ENCODE results near the gene ZNF281.
"Not testable (repeated sequence)": the region's sequence is repeated elsewhere in the genome, so short reads cannot be mapped to it uniquely, and the experiment has no call there.

ZNF281 gene

GRCh38 chr1:200415789-200416593 is 6.2 kb upstream of the ZNF281 start:
- peaks cover 8% of the 10 kb centered on the region for H3F3A ChIP-seq (ENCODE audit: control insufficient read depth, insufficient read depth)
- H3K4me1 ChIP-seq (ENCODE audit: control insufficient read depth, low read length), result peaks cover 4% of the 10 kb centered on the region
- H3K4me3 ChIP-seq (ENCODE audit: low read length), result no peak overlapping the region
- no peaks in the 10 kb centered on the region for H3K9me3 ChIP-seq (ENCODE audit: control insufficient read depth, insufficient read depth, low read length)
- H3K79me2 ChIP-seq (ENCODE audit: control insufficient read depth, low read length), result no peaks in the 10 kb centered on the region
- no peaks in the 10 kb centered on the region for H3K36me3 ChIP-seq (ENCODE audit: control insufficient read depth, low read length)
- 0 out of 2 replicates have a peak, but pooled peaks cover 2% of the 10 kb centered on the region for H3K27me3 ChIP-seq (ENCODE audit: control insufficient read depth, low read length)
- H3K27ac ChIP-seq (ENCODE audit: low read depth, low read length), result no peak overlapping the region
- no peaks in the 10 kb centered on the region for H3K9me2 ChIP-seq (replicated peaks; ENCODE audit: control insufficient read depth, low read length)
- H3K4me2 ChIP-seq (ENCODE audit: low read length), result no peak overlapping the region
- H4K20me1 ChIP-seq (ENCODE audit: control insufficient read depth, insufficient read depth, low read depth, low read length), result no peaks in the 10 kb centered on the region
- TF ChIP-seq EZH2phosphoT487 (IDR thresholded peaks at IDR 0.05; ENCODE audit: borderline replicate concordance, low read length), result no peak
- TF ChIP-seq CTCF (IDR thresholded peaks at IDR 0.05; ENCODE audit: low read depth, low read length, poor library complexity, severe bottlenecking), result no peak

DNA sequence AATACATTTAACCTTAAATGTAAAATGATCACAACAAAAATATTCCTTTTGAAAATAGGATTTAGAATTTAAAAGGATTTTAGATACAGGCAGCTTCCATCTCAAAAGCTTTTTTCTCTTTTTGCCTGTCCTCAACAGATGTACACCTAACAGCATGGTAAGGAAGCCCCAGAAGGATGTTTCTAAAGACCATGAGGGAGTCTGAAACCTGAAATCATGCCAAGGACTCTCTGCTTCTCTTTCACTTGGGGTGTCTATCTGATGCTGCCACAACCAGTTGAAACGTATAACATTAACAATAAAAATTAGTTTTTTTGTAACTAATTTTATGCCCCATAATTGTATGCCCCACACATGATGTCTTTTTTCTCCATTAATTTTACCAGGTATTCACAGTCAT is 5.4 kb upstream of the ZNF281 start:
- no peak overlapping the region for H3K4me3 ChIP-seq (ENCODE audit: low read length)

DNA sequence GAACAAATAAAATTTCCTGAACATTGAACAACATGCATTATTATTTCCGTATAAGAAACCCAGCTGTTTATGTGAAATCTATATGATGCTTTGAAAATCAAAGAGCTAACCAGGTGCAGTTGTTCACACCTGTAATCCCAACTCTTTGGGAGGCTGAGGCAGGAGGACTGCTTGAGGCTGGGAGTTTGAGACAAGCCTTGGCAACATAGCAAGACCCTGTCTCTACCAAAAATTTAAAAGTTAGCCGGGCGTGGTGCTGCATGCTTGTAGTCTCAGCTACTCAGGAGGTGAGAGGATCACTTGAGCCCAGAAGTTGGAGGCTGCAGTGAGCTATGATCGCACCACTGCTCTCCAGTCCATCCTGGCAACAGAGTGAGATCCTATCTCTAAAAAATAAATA is 4.8 kb upstream of the ZNF281 start:
- Histone ChIP-seq H3K4me1 (ENCODE audit: control insufficient read depth, low read length) (peaks cover 9% of the 10 kb centered on the region), H3K79me2 (ENCODE audit: control insufficient read depth, low read length) (peaks cover 2% of the 10 kb centered on the region)
- TF ChIP-seq EZH2phosphoT487 (IDR thresholded peaks at IDR 0.05; ENCODE audit: borderline replicate concordance, low read length), result no peak
- no peak for TF ChIP-seq CTCF (IDR thresholded peaks at IDR 0.05; ENCODE audit: low read depth, low read length, poor library complexity, severe bottlenecking)

More for the DNA sequence above, 5.4 kb upstream of the ZNF281 start:
- Histone ChIP-seq H3K79me2 (ENCODE audit: control insufficient read depth, low read length) (no peaks in the 10 kb centered on the region), H3K4me2 (ENCODE audit: low read length) (no peak overlapping the region), H3K4me1 (ENCODE audit: control insufficient read depth, low read length) (peaks cover 9% of the 10 kb centered on the region), H3K27me3 (ENCODE audit: control insufficient read depth, low read length) (0 out of 2 replicates have a peak, but pooled peaks cover 2% of the 10 kb centered on the region), H3K9me3 (ENCODE audit: control insufficient read depth, insufficient read depth, low read length) (no peaks in the 10 kb centered on the region), H4K20me1 (ENCODE audit: control insufficient read depth, insufficient read depth, low read depth, low read length) (no peaks in the 10 kb centered on the region), H3K9me2 (replicated peaks; ENCODE audit: control insufficient read depth, low read length) (no peaks in the 10 kb centered on the region), H3K36me3 (ENCODE audit: control insufficient read depth, low read length) (no peaks in the 10 kb centered on the region), H3K27ac (ENCODE audit: low read depth, low read length) (no peak overlapping the region), H3F3A (ENCODE audit: control insufficient read depth, insufficient read depth) (peaks cover 16% of the 10 kb centered on the region)
- TF ChIP-seq EZH2phosphoT487 (IDR thresholded peaks at IDR 0.05; ENCODE audit: borderline replicate concordance, low read length) (no peak), CTCF (IDR thresholded peaks at IDR 0.05; ENCODE audit: low read depth, low read length, poor library complexity, severe bottlenecking) (no peak)

GRCh38 chr1:200413766-200414165 is 3.9 kb upstream of the ZNF281 start:
- H3K27ac ChIP-seq (ENCODE audit: low read depth, low read length); H3K27me3 ChIP-seq (ENCODE audit: control insufficient read depth, low read length); H4K20me1 ChIP-seq (ENCODE audit: control insufficient read depth, insufficient read depth, low read depth, low read length); H3K9me3 ChIP-seq (ENCODE audit: control insufficient read depth, insufficient read depth, low read length); H3K4me2 ChIP-seq (ENCODE audit: low read length); H3K9me2 ChIP-seq (replicated peaks; ENCODE audit: control insufficient read depth, low read length); H3K36me3 ChIP-seq (ENCODE audit: control insufficient read depth, low read length); H3K4me3 ChIP-seq (ENCODE audit: low read length): not testable (repeated sequence)
- Histone ChIP-seq H3K4me1 (ENCODE audit: control insufficient read depth, low read length) (peaks cover 13% of the 10 kb centered on the region), H3F3A (ENCODE audit: control insufficient read depth, insufficient read depth) (peaks cover 17% of the 10 kb centered on the region), H3K79me2 (ENCODE audit: control insufficient read depth, low read length) (peaks cover 11% of the 10 kb centered on the region)

More for the DNA sequence above, 4.8 kb upstream of the ZNF281 start:
- no peaks in the 10 kb centered on the region for H4K20me1 ChIP-seq (ENCODE audit: control insufficient read depth, insufficient read depth, low read depth, low read length)
- H3K9me2 ChIP-seq (replicated peaks; ENCODE audit: control insufficient read depth, low read length), result no peaks in the 10 kb centered on the region
- 0 out of 2 replicates have a peak, but pooled peaks cover 2% of the 10 kb centered on the region for H3K27me3 ChIP-seq (ENCODE audit: control insufficient read depth, low read length)
- H3K36me3 ChIP-seq (ENCODE audit: control insufficient read depth, low read length), result no peaks in the 10 kb centered on the region; the same call in 1 of the 2 replicates
- H3K9me3 ChIP-seq (ENCODE audit: control insufficient read depth, insufficient read depth, low read length), result no peaks in the 10 kb centered on the region
- H3F3A ChIP-seq (ENCODE audit: control insufficient read depth, insufficient read depth), result peaks cover 17% of the 10 kb centered on the region
- no peak overlapping the region for H3K27ac ChIP-seq (ENCODE audit: low read depth, low read length)
- H3K4me2 ChIP-seq (ENCODE audit: low read length), result no peak overlapping the region
- no peak overlapping the region for H3K4me3 ChIP-seq (ENCODE audit: low read length)
